Measurements from ENCODE around the gene RGS14.
"Not testable (repeated sequence)": the region's sequence is repeated elsewhere in the genome, so short reads cannot be mapped to it uniquely, and the experiment has no call there.

Gene RGS14

DNA sequence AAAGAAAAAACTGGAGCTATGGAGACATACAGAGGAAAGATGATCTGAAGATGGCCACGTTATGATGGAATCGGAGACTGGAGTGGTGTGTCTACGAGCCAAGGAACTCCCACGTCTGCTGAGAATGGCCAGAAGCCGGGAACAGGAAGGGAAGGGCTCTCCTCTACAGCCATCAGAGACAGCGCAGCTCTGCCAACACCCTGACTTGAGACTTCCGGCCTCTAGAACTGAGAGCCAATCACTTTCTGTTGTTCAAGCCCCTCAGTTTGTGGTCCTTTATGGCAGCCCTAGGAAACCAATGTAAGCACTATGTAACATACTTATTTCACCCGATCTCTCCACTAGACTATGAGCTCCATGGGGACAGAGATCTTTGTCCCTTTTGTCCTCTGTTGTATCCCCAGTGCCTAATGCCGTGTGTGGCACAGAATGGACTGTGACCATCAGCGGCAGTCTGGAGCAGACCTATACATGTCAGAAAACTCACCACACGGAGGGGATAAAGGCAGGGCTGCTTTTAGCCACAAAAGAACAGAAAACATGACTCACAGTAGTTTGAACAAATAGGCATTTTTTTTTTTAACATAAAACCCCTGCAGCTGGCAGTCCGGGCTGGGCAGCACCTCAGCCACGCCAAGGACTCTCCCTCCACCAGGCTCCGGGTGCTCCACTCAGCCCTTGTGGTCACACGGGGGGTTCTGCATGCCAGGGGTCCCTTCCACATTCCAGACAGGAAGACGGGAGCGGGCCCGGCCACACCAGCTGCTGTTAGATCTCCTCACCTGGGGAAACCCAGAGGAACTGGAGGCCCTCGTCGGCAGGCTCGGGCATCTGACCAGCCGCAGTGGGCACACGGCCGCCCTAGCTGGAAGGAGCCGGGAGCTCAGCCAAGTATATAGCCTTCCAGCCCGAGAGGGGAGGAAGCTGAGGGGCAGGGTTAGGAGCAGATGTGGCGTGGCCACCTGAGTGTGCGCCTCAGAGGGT, 29.9 kb upstream of the RGS14 start:
- no peak for DNase-seq (ENCODE audit: low read depth in 3 of 3, low spot score in 1 of 3)

DNA sequence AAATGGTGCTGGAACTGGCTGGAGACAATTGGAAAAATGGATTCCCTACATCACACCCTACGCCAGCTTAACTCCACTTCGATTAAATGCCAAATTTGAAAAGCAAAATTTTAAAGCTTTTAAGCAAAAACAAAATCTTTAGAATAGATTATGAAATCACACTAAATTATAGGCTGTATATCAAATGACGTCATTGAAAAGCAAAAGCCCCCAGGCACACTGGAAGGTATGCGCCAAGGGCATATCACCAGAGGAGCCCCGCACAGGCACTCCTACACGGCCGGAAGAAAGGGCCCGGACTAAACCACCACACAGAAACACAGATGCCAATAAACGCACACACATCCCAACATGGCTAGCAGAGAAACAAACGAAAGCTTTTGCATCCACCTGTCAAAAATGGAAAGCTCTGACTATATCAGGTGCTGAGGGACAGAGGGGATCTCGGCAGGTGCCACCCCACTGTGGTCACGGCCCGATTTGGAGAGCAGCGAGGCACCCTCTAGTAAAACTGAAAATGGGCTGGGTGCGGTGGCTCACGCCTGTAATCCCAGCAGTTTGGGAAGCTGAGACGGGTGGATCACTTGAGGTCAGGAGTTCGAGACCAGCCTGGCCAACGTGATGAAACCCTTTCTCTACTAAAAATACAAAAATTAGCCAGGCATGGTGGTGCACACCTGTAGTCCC, 29.0 kb upstream of the RGS14 start:
- no peak for DNase-seq (ENCODE audit: low read depth in 3 of 3, low spot score in 1 of 3)

DNA sequence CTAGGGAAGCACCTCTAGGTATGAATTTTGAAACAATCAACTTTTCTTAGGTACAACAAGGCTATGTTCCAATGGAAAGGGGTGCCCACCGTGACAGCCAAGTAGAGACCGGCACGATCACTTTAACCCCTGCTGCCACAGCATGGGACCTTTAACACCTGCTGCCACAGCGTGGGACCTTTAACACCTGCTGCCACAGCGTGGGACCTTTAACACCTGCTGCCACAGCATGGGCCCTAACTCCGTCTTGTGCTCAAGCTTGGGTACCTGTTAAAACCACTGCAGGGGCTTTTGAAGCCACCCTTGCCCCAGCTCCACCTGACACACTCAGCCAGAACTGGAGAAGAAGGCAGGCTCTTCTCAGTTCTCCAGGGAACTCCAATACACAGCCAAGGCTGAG, 27.8 kb upstream of the RGS14 start:
- DNase-seq (ENCODE audit: low read depth in 3 of 3, low spot score in 1 of 3), result no peak

DNA sequence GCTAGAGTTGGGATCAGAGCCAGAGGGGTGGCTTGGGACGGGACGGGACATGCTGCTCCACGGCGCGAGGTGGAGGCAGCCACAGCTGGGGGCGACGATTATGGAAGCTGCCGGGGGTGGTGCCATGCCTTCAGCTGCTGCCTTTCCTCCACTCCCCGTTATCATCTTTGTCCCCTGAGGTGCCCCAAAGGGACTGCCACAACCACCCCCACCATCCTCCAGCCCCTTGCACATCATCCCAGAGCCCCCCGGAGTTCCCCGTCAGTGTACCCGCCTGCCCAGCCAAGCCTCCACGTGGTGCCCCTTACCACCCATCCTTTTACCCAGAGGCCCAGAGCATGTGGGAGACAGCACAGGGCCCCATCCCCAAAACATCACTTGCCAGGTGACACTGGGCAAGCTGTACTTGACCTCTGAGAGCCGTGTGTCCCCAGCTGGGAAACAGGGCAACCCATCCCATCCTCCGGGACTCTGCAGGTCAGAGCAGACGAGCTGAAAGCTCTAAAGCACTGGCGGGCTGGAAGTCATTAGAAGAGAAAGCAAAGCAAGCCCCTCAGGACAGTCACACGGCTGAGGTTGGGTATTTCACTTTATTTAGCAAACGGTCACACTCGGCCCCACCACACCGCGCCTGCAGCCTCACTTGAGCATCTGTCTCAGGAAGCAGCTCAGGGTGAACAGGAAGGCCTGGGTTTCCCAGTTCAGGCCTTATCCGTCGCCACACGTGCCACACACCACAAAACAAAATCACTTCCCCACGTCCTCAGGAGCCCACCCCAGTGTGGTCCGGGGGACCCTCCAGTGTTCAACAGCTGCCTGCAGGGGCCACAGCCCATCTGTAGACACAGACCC, 26.5 kb upstream of the RGS14 start:
- DNase-seq (ENCODE audit: low read depth in 3 of 3, low spot score in 1 of 3), result no peak

DNA sequence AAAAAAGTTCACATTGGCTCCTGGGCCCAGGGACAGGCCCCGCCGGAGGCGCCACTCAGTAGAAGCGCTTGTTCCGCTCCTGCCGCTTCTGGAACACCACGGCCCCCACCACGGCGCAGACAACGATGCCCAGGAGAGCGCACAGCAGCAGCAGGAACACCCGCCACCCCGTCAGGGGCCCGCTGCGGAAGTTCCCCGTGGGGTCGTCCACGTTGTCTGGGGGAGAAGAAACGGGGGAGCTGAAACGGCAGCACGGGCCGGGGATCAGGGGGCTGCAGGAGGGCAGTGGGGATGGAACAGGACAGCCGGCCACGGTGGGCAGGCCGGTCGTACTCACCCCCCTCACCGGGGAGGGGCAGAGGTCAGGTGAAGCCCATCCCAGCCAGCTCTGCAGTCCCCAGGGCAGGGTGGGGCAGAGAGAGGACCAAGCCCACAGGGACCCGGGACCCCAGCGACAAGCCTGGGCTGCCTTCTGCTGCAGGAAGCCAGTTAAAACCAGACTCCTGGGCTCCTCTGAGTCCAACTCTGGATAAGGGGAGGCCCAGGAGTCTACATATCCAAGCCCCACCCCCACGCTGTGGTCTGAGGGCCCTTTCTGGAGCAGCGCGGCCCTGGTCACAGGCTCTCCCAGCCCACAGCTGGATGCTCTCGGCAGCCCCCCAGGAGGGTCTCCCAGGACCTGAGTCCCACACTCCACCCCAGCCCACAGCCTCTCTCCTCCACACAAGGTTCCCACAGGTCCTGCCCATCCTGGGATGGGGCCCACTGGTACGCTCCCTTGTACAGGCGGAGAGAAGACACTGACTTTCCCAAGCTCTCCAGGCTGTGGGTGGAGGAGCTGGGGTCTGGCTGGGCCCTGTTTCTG, 25.5 kb upstream of the RGS14 start:
- no peak for DNase-seq (ENCODE audit: low read depth in 3 of 3, low spot score in 1 of 3)

DNA sequence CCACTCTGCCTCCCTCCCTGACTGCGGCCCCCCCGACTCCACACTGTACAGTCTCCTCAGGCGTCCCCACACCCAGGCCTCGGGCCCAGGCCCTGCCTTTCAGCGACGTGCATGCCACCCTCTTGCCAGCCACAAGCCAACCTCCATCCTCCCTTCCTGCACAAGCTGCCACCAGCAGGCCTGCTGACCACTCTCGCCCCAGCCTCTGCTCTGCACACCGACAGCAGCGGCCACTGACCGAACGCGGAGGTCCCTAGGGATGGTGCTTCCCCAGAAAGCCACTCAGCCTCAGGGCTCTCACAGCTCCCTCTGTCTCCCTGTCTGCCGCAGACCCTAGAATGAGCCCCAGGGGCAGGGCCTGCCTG, 24.8 kb upstream of the RGS14 start:
- no peak for DNase-seq (ENCODE audit: low read depth in 3 of 3, low spot score in 1 of 3)

DNA sequence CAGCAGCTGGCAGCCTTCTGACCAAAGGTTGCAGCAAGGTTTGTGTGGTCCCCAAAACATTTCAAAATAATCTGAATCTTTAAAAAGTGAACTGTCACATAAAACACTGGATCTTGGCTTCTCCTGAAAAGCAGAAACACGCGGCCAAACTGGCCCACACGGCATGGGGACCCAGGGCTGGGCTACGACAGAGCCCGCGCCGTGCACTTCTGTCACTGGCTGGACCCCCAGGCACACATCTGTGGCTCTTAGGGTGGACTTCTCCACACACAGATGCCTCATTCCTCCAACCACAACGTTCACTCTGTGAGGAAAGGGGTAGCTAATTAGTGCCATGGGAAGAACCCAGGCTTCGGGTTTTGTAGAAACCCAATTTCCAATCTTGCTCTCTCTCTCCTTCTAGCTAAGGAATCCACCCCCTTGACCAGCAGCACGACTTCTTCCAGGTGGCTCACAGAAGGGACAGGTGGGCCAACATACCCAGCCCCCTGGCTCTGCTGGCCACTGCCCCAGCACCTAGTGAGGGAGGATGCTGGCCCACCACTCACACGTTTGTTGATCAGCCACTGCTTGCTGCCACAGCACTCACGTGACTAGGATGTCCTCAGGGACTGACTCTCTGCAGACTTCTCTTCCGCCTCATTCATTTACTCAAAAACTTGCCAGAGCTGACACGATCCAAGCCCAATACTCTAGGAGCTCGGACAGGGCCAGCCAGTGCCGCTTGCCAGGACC, 24.1 kb upstream of the RGS14 start:
- DNase-seq (ENCODE audit: low read depth in 3 of 3, low spot score in 1 of 3), result no peak

DNA sequence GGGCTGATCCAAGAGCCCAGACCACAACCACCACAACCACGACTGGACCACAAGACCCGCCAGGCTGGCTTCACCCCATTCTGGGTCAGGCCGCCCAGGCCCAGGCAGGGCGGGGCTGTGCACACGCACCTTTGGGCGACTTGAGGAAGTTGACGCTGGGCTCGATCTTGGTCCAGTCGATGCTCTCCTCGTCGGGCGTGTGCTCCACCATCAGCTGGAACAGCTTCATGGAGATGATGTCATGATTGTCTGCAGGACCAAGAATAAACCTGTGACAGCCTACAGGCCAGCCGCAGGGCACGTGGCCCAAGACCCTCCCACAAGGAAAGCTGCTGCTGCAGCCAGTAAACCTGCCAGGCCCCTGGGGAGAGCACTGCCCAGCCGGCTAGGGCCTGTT, 23.6 kb upstream of the RGS14 start:
- DNase-seq (ENCODE audit: low read depth in 3 of 3, low spot score in 1 of 3), result no peak

DNA sequence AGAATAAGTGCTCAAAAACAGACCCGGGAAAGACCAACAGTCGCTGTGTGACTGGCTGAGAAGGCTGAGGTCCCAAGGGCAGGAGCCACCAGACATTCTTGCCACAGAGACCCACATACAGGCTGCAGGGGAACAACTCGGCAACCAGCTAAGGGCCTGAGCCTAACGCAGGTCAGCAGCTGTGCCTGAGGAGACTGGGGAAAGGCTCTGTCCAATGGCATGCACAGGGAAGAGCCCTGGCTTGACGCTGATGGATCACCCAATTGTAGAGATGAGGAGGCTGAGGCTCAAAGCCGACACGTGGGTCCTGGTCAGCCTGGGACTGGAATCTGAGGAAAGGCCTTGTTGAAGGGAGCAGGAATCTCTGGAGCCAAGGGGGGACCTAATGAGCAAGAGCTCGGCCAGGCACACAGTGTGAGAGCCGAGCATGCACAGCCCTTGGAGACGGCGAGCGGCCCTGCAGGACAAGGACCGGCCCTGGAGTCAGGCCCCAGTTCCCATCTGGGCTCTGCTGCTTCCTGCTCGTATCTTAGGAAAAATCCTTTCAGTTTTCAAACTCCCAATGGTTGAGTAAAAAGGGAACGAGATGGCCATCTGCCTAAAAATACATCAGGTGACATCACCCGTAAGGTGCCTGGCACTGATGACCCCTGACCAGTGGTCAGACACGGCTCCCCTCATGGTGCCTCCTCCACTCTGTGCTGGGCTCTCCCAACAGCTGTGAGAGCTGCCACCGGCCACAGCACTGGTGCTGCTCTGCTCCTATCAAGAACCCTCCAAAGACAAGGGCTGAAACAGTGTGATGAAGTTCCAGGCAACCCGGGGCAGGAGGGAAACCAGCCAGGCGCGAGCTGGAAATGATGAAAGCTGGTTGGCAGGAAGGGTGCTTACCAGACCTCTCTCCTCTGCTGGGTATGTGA, 22.7 kb upstream of the RGS14 start:
- DNase-seq (ENCODE audit: low read depth in 3 of 3, low spot score in 1 of 3), result no peak

DNA sequence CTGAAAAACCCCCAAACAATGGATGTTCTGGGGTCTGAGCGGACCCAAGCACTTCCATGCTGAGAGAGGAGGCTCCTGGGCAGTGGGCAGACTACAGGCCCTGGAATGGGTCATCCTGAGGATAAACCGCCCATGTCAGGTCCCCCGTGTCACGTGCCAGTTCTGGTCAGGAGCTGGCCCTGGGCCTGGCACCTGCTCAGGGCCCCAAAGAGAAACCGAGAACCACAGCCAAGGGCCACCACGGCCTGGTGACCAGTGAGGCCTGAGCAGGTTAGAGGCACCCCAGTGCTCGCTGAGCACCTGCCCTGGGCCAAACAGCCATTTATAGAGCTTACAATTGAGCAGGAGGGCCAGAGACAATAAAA, 22.0 kb upstream of the RGS14 start:
- DNase-seq (ENCODE audit: low read depth in 3 of 3, low spot score in 1 of 3), result no peak

DNA sequence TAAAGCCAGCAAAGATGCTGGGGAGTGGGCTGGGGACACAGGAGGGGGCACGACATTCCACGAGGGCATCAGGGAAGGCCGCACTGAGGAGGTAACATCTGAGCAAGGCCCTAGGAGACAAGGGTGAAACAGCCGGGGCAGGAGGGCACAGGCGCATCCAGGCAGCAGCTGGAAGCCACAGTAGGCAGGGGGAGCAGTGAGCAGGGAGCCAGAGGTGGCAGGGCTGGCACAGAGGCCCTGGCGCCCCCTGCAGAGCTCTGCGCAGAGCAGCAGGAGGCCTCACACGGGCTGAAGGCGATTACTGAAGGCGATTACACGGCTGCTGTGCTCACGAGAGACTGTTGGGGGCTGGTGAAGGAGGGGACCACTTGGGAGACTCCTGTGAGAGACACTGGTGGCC, 21.6 kb upstream of the RGS14 start:
- no peak for DNase-seq (ENCODE audit: low read depth in 3 of 3, low spot score in 1 of 3)

DNA sequence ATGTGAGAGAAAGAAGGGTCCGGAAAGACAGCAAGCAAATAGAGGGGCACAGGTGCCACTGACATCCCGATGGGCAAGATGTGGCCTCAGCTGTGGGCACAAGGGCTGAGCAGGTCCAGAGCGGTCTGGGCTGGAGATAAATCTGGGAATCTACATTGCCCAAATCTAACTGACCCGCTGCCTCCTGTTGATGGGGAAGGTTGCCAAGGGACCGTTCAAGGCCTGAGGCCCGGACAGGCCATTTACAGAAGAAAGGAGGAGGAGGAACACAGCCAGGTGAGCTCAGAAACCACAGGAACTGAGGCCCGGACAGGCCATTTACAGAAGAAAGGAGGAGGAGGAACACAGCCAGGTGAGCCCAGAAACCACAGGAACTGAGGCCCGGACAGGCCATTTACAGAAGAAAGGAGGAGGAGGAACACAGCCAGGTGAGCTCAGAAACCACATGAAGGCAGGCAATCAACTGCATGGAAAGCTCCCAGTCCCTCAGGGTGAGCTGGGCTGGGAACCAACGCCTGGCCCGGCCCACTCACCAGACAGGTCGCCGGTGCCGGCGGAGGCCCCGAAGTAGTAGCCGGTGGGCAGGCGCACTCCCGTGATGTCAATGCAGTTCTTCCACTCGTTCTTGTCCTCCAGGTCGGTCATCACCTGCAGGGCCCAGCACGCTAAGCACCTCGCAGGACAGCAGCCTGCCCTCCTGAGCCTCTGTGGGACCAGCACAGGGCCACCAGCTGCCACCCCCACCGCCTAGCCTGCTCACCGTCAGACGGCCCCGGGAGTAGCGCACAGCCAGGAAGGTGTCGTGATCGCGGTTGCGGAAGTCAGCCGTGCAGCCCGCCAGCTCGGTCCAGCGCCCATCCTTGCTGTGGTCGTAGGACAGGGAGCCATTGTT, 20.9 kb upstream of the RGS14 start:
- no peak for DNase-seq (ENCODE audit: low read depth in 3 of 3, low spot score in 1 of 3)

DNA sequence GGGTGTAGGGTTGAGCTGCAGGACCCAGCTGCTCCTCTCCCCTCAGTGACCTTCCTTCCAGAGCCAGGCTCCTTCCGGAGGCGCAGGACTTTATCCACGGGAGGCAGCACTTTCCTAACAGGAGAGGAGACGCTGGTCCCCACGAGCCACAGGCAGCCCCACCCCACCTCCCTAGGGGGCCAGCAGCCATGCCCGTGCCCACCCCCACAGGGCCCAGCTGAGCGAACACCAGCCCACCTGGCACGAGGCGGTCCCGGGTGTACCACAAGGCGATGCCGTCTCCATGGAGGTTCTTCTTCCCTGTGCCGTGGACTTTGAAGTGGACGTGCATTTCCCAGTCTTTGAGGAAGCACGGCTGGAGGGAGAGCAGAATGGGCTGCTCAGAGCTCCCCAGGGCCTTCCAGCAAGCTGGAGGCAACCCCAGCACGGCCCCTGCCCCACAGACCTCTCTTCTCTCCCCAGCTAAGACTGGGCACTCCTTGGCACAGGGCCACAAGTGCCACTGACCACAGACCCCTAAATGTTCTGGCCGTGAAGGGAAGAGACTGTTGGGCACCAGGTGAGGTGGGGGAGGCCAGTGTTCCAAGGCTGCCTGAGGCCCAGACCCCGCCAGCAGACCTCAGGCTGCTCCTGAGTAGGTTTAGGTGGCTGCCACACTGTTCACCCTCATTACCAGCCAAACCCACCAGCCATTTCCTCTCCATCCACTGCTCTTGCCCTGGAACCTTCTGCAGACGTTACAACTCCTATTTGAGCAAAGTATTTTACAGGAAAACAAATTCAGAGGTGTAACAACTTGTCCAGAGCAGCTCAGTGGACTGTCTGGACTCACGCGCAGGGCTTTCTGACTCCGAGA, 19.2 kb upstream of the RGS14 start:
- DNase-seq (ENCODE audit: low read depth in 3 of 3, low spot score in 1 of 3), result no peak

DNA sequence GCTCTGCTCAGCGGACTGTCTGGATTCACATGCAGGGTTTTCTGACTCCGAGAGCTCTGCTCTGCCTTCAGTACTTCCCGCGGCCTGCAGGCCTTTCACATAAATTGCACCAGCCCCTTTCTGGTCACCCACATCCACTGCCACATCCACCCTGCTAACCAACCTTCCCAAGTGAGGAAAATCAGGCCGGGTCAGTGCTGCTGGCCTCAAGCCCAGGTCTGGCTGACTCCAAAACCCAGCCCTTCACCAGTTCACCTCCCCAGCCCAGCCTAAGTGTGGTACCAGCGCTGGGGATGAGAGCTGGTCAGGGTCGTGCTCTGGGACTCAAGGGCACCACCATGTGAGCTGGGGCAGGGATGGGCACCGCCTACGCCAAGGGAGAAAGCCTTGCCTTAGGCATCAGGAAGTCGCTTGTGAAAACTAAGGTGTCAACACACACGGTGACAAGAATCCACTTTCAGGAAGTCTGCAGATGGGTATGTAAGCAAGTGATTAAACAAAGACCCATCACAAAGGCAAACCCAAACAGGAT, 18.6 kb upstream of the RGS14 start:
- DNase-seq (ENCODE audit: low read depth in 3 of 3, low spot score in 1 of 3), result no peak

DNA sequence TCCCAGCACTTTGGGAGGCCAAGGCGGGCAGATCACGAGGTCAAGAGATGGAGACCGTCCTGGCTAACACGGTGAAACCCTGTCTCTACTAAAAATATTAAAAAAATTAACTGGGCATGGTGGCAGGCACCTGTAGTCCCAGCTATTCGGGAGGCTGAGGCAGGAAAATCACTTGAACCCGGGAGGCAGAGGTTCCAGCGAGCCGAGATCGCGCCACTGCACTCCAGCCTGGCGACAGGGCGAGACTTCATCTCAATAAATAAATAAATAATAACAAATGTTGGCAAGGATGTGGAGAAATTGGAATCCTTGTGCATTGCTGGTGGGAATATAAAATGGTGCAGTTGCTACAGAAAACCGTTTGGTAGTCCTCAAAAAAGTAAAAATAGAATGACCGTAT, 14.7 kb upstream of the RGS14 start:
- DNase-seq (ENCODE audit: low read depth in 3 of 3, low spot score in 1 of 3), result not testable (repeated sequence)

DNA sequence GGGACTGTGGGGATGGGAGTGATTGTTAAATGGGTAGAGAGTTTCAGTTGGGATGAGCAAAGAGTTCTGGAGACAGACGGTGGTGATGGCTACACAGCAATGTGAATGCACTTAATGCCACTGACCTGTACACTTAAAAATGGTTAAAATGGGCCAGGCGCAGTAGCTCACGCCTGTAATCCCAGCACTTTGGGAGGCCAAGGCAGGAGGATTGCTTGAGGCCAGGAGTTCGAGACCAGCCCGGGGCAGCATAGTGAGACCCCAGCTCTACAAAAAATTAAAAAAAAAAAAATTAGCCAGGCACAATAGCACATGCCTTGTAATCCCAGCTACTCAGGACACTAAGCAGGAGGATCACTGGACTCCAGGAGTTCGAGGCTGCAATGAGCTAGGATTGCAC, 13.9 kb upstream of the RGS14 start:
- DNase-seq (ENCODE audit: low read depth in 3 of 3, low spot score in 1 of 3), result no peak

DNA sequence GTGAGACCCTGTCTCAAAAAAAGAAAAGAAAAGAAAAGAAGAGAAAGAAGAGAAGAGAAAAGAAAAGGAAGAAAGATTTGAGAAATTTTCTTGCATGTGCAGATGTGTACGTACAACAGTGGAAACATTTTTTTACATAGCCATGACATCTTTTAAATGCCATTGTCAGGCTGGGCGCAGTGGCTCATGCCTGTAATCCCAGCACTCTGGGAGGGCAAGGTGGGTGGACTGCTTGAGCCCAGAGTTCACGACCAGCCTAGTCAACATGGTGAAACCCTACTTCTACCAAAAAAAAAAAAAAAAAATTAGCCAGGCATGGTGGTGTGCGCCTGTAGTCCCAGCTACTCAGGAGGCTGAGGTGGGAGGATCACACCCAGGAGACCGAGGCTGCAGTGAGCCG, 12.8 kb upstream of the RGS14 start:
- no peak for DNase-seq (ENCODE audit: low read depth in 3 of 3, low spot score in 1 of 3)

All from stimulated activated CD4-positive, alpha-beta T cell treated with anti-CD3 and anti-CD28 coated beads, TNF-alpha, amount 100 ng/mL, for 1 hour (primary cell).